Fibroblast of skin of abdomen (primary cell): Measurements from ENCODE around the gene ZNF98. TPM values are rescaled to one million over a fixed set of nuclear protein-coding genes. Genes with fewer than 3 reads are reported as not detected.

Source experiments
- DNase-seq: peaks from one replicate; pipeline ENCODE4 v3.0.0-alpha.2; 2013
- polyA plus RNA-seq, 2 experiments: library from polyadenylated mRNA; unstranded; fragments of 120-200 nt; gene quantifications; one replicate each; pipeline ENCODE4 v1.2.1, GENCODE V29; 2013; ENCODE audit not compliant: insufficient read length in 2 of 2

Gene ZNF98
- polyA plus RNA-seq (2013, experiment 1 of 2; ENCODE audit: insufficient read length), result not detected
- polyA plus RNA-seq (2013, experiment 2 of 2; ENCODE audit: insufficient read length), result 0.24 TPM

DNA sequence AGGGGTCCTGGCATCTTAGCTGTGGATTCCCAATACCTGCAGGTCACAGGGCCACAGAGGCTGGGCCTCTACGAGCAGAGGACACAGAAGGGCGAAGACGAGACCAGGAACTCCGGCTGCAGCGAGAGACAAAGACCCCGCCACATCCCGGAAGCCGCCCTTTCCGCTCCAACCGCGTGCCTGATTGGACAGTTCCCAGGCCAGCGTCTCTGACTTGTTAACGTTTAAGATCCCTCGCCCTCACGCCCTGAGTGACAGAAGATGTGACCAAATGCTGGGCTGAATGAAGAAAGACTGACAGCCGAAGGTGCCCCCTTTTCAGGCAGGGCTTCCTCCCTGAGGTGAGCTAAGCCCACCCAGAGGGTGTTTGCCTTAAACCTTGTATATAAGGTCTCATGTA, at the start of gene ZNF98:
ZNF98 (minus strand) TSS at position 136 of the 400 bp plus-strand sequence; CDS start at position 14, 122 bp downstream.
- no peak for DNase-seq

DNA sequence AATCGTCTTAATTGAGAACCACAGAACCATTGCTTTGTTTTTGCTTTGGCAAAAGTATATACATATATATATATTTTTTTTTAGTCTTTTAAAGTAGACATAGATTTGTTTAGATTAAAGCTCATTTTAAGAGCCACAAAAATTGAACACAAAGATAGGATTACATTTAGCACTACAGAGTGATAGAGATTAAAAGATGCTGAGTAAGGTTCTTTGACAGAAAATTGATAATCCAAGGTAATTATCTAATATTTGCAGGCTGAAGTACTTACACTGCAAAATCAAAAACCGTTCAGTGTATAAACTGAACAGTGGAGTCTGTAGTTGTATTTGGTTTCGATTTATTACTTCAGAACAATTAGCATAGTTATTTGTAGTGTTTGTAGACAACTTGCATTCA, 24.5 kb upstream of the ZNF98 start:
- DNase-seq, result no peak

DNA sequence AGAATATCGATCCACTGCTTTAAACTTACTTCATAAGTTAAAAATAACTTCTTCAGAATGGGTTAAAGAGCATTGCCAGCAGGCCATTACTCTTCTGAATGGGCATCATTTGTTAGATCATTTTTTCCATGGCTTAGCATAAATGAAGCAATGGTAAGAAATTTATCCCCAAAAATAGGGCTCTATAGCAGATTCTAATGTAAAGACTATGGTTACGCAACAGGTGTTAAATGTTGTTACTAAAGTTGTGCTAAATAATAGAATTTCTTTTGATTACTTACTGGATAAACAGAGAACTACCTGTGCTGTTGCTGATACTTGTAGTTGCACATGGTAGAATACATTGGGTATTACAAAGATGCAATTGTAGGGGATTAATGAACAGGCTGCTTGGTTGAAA, 15.9 kb upstream of the ZNF98 start:
- DNase-seq, result no peak

DNA sequence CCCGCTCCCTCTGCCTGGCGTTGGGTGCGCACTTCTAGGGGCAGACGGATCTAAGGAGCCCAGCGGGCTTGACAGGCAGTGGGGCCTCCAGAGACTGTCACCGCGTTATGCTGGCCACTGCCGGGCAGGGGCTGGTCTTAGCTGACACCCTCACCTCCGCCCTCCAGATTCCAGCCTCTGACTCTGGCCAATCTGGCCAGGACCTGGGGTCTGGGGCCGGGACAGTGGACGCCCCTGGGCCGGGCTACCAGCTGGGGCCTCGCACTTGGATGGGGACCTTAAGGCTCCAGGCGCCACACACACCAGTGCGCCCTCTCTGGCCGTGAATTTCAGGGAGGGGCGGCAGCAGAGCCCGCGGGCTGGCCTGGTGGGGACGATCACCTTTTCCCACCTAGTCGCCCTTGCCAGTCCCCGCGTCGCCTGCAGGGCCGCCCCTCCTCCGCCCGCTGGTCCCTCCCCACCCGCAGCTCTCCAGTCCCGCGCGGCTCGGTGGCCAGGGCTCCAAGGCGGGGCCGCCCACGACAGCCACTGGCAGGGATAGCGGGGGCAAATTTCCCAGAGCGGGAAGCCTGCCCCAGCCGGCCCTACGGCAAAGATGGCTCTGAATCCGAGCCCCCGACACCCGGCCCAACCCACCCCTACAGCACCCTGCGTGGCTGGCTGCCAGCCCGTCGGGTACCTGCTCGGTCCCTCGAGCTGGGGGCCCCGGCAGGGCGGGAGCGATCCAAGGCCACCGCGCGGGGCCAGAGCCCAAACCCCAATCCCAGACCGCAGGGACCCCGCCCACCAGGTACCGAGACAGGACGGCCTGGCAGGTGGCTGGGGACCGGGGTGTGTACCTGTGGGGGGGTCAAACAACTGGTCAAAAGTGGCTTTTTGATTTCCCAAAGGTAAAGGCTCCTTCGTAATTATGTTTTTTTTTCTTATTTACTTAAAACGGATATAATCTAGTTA, 6.1 kb upstream of the ZNF98 start:
- no peak for DNase-seq

DNA sequence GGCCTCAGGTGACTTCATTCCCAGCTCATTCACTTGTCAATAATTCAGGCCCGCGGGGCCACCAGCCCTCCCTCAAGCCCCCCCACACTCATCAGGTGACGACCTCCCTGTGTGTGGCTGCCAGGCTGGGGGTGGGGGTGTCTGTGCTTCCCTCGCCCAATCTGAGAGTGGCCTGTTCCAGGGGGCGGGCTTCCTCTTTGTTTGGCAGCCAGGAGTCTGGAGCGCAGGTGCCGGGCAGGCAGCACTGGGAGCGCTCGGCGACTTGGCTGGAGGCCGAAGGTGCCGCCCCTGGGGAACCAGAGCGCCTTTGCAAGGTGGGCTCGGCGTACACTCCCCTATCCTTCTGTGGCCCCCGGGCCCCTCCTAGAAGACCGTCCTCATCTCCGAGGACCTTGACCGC, 5.4 kb upstream of the ZNF98 start:
- DNase-seq, result no peak

DNA sequence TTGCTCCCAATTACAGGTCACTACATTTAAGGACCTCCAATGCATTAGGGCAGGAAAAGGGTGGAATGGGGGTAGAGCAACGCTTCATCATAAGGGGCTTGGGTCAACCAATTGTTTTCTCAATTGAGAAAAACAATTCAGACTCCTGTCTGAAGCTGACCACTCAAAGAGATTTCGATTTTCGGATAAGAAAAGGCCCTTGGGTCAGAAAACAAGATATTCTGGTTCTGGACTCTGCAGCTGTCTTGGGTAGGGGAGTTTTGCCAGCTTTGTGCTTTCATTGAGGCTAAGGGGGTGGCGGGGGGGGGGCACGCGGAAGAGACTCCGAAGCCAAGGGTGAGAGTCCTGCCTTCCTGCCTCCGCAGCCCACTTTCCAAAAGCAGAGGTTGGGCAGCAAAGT, 4.8 kb upstream of the ZNF98 start:
- no peak for DNase-seq

DNA sequence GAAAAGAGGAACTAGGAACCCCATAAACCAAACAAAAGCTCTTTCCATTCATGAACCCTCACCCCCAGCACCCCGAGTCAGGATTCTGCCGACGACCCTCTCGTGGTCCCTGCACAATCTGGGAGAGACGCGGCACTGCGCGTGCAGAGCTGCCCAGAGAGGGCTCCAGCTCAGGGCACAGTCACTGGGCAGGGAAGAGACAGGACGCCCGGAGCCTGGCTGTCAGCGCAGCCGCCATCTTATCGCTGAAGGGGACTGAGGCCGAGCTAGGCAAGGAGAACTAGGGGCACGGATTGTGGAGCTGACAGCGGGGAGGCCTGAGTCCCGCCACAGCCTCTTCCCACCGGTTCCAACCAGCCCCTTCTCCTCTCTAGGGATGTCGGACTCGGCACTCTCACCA, 349 bp downstream of the ZNF98 start:
- no peak for DNase-seq

DNA sequence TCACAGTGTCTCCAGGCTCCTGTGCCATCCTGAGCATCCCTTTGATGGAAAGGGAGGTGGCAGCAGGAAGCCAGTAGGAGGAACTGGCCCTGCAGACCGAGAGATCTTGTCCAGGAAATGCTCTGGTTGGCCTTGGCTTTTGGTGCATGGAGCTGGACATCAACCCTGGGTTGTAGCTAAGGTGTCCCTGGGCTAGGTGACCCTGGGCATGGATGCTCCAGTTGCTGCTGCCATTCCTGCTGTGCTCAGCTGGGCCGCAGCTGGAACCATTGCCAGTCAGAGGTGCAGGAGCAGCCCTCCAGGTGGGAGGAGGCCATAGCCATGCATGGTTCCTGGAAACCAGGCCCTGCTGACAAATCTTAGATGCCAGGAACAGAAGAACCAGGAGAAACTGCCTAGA, 67.5 kb downstream of the ZNF98 start:
- DNase-seq, result no peak
